Type B pancreatic cell (in vitro differentiated cells): ENCODE data around the gene SYF2. TPM values are rescaled to one million over a fixed set of nuclear protein-coding genes. Genes with fewer than 3 reads are reported as not detected.

ENCODE experiments used
- DNase-seq: peaks from one replicate; pipeline ENCODE4 v3.0.0; 2021; ENCODE audit warnings: mixed read lengths; ENCODE audit not compliant: unreplicated experiment; ENCODE audit errors: extremely low spot score
- H3K27ac Mint-ChIP-seq: 2 replicates; pipeline ENCODE4 v1.8.0; 2021; ENCODE audit warnings: mild to moderate bottlenecking, mixed read lengths
- H3K27me3 Mint-ChIP-seq: 2 replicates; pipeline ENCODE4 v1.8.0; 2021; ENCODE audit warnings: mixed read lengths
- H3K36me3 Mint-ChIP-seq: 2 replicates; pipeline ENCODE4 v1.8.0; 2021; ENCODE audit warnings: mixed read lengths
- H3K4me1 Mint-ChIP-seq: one replicate; pipeline ENCODE4 v1.8.0; 2021; ENCODE audit warnings: mixed read lengths; ENCODE audit not compliant: unreplicated experiment
- H3K4me3 Mint-ChIP-seq: 2 replicates; pipeline ENCODE4 v1.8.0; 2021; ENCODE audit warnings: mild to moderate bottlenecking, mixed read lengths
- H3K9me3 Mint-ChIP-seq: 2 replicates; pipeline ENCODE4 v1.8.0; 2021; ENCODE audit warnings: mixed read lengths
- total RNA-seq: library from RNA; stranded (reverse); gene quantifications from 2 replicates; pipeline ENCODE4 v1.2.1, GENCODE V29; 2021; ENCODE audit warnings: low replicate concordance
- TF ChIP-seq, protein P1 (sequence below): fragments of 200-600 bp; sonication (generic); conservative IDR thresholded peaks from 2 replicates; pipeline ENCODE4 v1.5.0; 2021; ENCODE audit warnings: antibody characterized with exemption, mild to moderate bottlenecking

Gene SYF2
- total RNA-seq, 1 donor from 2014 or later: 33.7 TPM

DNA sequence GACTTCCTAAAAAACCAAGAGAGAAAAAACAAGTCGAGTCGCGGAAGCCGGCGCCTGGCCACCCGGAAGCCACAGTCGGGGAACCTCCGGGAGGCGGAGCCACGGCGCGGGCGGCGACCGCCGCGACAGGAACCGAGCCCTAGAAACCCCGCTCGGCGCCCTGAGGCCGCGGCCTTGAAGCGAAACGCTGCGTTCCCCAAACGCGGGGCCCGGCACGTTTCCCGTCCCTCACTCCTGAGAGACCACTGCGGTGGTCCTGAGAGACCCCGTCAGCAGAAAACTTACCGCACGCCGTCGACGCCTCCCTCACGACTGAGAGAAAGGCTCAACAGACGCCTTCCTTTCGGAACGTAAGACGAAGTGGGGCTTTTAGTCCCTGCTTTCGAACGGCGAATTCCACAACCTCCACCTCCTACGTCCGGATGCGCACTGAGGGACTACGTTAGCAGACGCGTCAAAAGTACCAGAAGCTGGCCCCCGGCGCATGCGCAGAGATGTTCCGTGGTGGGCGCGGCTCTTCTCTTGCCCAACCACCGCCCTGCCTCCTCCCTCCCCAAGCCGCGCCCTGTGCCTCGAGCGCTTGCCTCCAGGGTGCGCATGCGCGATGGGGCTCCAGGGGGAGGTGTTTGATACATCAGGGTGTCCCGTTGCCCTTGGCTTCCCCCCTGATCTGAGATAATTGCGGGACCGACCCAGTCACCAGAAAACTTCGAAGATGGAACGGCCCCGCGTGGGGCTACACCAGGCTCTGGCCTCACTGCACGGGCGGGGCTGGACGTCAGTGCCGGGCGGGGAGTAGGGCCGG, 14.9 kb upstream of the SYF2 start, which contains the start of gene RSRP1:
Gene RSRP1 (minus strand): TSS at position 431 of the 805 bp plus-strand sequence. CDS start 491 bp downstream, outside the sequence.
- peak; percentile 100 for DNase-seq
- peak within 1 kb of the TSS; percentile 99 for H3K27ac Mint-ChIP-seq
- H3K9me3 Mint-ChIP-seq: no peaks in the 10 kb centered on the region
- H3K36me3 Mint-ChIP-seq: peaks cover 25% of the 10 kb centered on the region
- TF ChIP-seq, protein P1, sequence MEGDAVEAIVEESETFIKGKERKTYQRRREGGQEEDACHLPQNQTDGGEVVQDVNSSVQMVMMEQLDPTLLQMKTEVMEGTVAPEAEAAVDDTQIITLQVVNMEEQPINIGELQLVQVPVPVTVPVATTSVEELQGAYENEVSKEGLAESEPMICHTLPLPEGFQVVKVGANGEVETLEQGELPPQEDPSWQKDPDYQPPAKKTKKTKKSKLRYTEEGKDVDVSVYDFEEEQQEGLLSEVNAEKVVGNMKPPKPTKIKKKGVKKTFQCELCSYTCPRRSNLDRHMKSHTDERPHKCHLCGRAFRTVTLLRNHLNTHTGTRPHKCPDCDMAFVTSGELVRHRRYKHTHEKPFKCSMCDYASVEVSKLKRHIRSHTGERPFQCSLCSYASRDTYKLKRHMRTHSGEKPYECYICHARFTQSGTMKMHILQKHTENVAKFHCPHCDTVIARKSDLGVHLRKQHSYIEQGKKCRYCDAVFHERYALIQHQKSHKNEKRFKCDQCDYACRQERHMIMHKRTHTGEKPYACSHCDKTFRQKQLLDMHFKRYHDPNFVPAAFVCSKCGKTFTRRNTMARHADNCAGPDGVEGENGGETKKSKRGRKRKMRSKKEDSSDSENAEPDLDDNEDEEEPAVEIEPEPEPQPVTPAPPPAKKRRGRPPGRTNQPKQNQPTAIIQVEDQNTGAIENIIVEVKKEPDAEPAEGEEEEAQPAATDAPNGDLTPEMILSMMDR: no peak
- H3K27me3 Mint-ChIP-seq: no peaks in the 10 kb centered on the region
- H3K4me3 Mint-ChIP-seq: peak within 1 kb of the TSS; percentile 97
- peaks cover 31% of the 10 kb centered on the region for H3K4me1 Mint-ChIP-seq

- H3K4me1 Mint-ChIP-seq: peaks cover 31% of the 10 kb centered on the region
- TF ChIP-seq, protein P1: no peak
- peak; percentile 69 for DNase-seq
- no peaks in the 10 kb centered on the region for H3K9me3 Mint-ChIP-seq
- peaks cover 25% of the 10 kb centered on the region for H3K36me3 Mint-ChIP-seq
- no peaks in the 10 kb centered on the region for H3K27me3 Mint-ChIP-seq
- H3K4me3 Mint-ChIP-seq: peak overlapping the region; percentile 97
- peak overlapping the region; percentile 99 for H3K27ac Mint-ChIP-seq
Observed at GRCh38 chr1:25246600-25247023, 14.3 kb upstream of the SYF2 start.

DNA sequence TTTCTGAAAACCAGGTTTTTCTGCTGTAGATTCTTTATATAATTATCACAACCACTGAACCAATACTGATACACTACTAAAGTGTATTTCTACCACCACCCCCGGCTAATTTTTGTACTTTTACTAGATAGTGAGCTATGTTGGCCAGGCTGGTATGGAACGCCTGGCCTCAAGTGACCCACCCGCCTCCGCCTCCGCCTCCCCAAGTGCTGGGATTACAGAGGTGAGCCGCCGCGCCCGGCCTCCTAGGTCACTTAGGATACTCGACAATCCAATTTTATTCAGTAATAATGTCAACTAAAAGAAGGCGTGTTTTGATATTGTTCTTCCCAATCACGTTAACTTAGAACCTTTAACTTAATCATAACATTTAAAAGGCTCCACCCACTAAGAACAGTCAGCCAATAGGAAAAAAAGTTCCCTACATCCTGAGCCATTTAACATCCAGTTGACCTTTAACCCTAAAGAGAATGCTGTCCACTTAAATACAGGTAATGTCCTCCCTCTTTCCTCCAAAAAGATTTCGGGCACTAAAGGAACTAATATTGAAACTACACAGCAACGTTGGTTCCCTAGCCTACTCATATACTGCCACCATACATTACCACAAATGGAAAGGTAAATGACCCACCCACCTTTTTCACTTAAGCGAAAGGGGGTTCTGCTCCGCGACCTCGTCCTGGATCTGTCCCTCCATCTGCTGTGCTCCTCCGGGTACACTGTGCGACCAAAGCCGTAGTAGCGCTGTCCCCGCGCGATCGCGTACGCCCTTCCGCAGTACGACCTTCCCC, 13.7 kb upstream of the SYF2 start:
- Mint-ChIP-seq H3K27ac (peak overlapping the region; percentile 99), H3K9me3 (no peaks in the 10 kb centered on the region), H3K36me3 (peaks cover 25% of the 10 kb centered on the region), H3K4me1 (peaks cover 31% of the 10 kb centered on the region), H3K4me3 (peak overlapping the region; percentile 97), H3K27me3 (no peaks in the 10 kb centered on the region)
- peak; percentile 29 for DNase-seq
- TF ChIP-seq, protein P1: no peak

DNA sequence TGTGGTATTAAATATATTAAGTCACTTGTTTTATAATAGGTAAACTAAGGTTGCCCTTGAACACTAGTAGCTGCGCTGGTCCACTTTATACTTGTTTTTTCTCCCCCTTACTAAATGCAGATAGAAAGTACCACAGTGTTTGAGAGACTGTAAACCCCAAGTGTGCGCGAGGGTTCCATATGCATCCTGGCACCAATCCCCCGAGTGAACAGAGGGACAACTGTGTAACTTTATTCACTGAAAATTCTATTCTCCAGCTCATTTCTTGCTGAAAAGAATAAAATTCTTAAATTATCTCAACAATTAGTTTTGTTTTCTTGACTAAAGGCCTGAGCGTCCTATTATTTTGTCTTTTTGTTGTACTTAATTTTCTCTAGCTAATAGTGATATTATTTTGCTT, 13.1 kb upstream of the SYF2 start:
- Mint-ChIP-seq H3K4me3 (peak overlapping the region; percentile 97), H3K4me1 (peaks cover 35% of the 10 kb centered on the region), H3K36me3 (peaks cover 25% of the 10 kb centered on the region), H3K27me3 (no peaks in the 10 kb centered on the region), H3K9me3 (no peaks in the 10 kb centered on the region), H3K27ac (peak overlapping the region; percentile 99)
- TF ChIP-seq, protein P1: no peak
- no peak for DNase-seq

- Mint-ChIP-seq H3K4me3 (peak overlapping the region; percentile 55), H3K27me3 (no peaks in the 10 kb centered on the region), H3K27ac (peak overlapping the region; percentile 57), H3K4me1 (peaks cover 40% of the 10 kb centered on the region), H3K36me3 (peaks cover 25% of the 10 kb centered on the region), H3K9me3 (no peaks in the 10 kb centered on the region)
- no peak for DNase-seq
- TF ChIP-seq, protein P1: no peak
Observed at GRCh38 chr1:25243907-25244306, 11.6 kb upstream of the SYF2 start.
